Prostate gland (tissue), 2 donors: ENCODE measurements around the gene ITGBL1. TPM values are rescaled to one million over a fixed set of nuclear protein-coding genes. Genes with fewer than 3 reads are reported as not detected.
"Not testable (repeated sequence)": the region's sequence is repeated elsewhere in the genome, so short reads cannot be mapped to it uniquely, and the experiment has no call there.

Experiments used
- DNase-seq: peaks from one replicate; pipeline ENCODE4 v3.0.0-alpha.2; 2019; ENCODE audit warnings: low spot score
- H3K27ac ChIP-seq, 2 donors: fragments of 200-600 bp; sonication (generic); 2 replicates each; pipeline ENCODE4 v1.5.1; 2017 to 2019
- H3K27me3 ChIP-seq: fragments of 200-600 bp; sonication (generic); replicated peaks from 2 replicates; pipeline ENCODE4 v1.5.1; 2019; ENCODE audit not compliant: insufficient read depth
- H3K36me3 ChIP-seq, 2 donors: fragments of 200-600 bp; sonication (generic); 1 replicate in 1 of 2; 2 replicates in 1 of 2; pipeline versions ENCODE4 v1.5.1 to v1.8.1; 2017 to 2019
- H3K4me1 ChIP-seq: fragments of 200-600 bp; sonication (generic); replicated peaks from 2 replicates; pipeline ENCODE4 v1.5.1; 2019
- H3K4me3 ChIP-seq, 2 donors: fragments of 200-600 bp; sonication (generic); 2 replicates each; pipeline ENCODE4 v1.5.1; 2017 to 2019
- H3K9me3 ChIP-seq: fragments of 200-600 bp; sonication (generic); 2 replicates; pipeline ENCODE4 v1.5.1; 2017
- CTCF ChIP-seq, 4 experiments: fragments of 200-600 bp in 2 of 4; fragments of 450-650 bp in 2 of 4; sonication (generic) in 2 of 4; IDR thresholded peaks; 1 replicate in 3 of 4; 2 replicates in 1 of 4; pipeline ENCODE4 v1.5.1; 2016 to 2019; ENCODE audit warnings: antibody characterized with exemption in 4 of 4, mild to moderate bottlenecking in 2 of 4, moderate library complexity in 2 of 4
- POLR2A ChIP-seq: fragments of 450-650 bp; IDR thresholded peaks from one replicate; pipeline ENCODE4 v1.6.1; 2016; ENCODE audit warnings: antibody characterized with exemption, mild to moderate bottlenecking
- POLR2AphosphoS5 ChIP-seq: sonication (generic); formaldehyde crosslinking; IDR thresholded peaks from one replicate; pipeline ENCODE4 v1.6.1; 2017; ENCODE audit warnings: antibody characterized with exemption
- WGBS: methylation state at CpG from one replicate; pipeline ENCODE4 v1.1.5; 2018; 5-methylcytosine and 5-hydroxymethylcytosine counted together
- intact Hi-C: fragments of 100-400 bp; cut with DNase I; formaldehyde crosslinking; loops from one replicate; pipeline ENCODE4 v1.14.2; 2022
- total RNA-seq, 2 donors: library from RNA; depleted of rRNA; stranded (reverse); fragments of >200 nt; gene quantifications; one replicate each; pipeline ENCODE4 v1.1.0, GENCODE V29; 2016

ITGBL1 gene
- total RNA-seq, 2 donors from 2014 or later = 0.09 to 9.0 TPM

- no peak for DNase-seq
- Histone ChIP-seq H3K27me3 (no peaks in the 10 kb centered on the region), H3K9me3 (no peaks in the 10 kb centered on the region), H3K4me1 (no peaks in the 10 kb centered on the region), H3K4me3 (no peak overlapping the region), H3K27ac (no peak overlapping the region), H3K36me3 (no peaks in the 10 kb centered on the region)
- intact Hi-C loops = no loop called here
- no peak for TF ChIP-seq CTCF (IDR thresholded peaks at IDR 0.05)
- TF ChIP-seq POLR2A = no peak
- TF ChIP-seq POLR2AphosphoS5 = no peak
- 93% methylated on average over 1 of the region's 1 CpG for WGBS
Observed at GRCh38 chr13:101535192-101535746, 82.8 kb downstream of the ITGBL1 start.

GRCh38 chr13:101536079-101536478 is 83.6 kb downstream of the ITGBL1 start:
- Histone ChIP-seq H3K4me1 (no peaks in the 10 kb centered on the region), H3K27ac (no peak overlapping the region), H3K36me3 (no peaks in the 10 kb centered on the region), H3K9me3 (no peaks in the 10 kb centered on the region), H3K4me3 (no peak overlapping the region), H3K27me3 (no peaks in the 10 kb centered on the region)
- 67% methylated on average over 3 of the region's 3 CpGs for WGBS
- no peak for TF ChIP-seq POLR2AphosphoS5
- no peak for TF ChIP-seq POLR2A
- TF ChIP-seq CTCF (IDR thresholded peaks at IDR 0.05) = no peak
- intact Hi-C loops = no loop called here
- no peak for DNase-seq

GRCh38 chr13:101544544-101544943 is 92.1 kb downstream of the ITGBL1 start:
- H3K27ac ChIP-seq, H3K36me3 ChIP-seq, H3K27me3 ChIP-seq, H3K4me3 ChIP-seq, H3K4me1 ChIP-seq, intact Hi-C loops, H3K9me3 ChIP-seq, DNase-seq: not testable (repeated sequence)
- WGBS = 87% methylated on average over 11 of the region's 11 CpGs

- no peak for TF ChIP-seq POLR2A
- TF ChIP-seq POLR2AphosphoS5 = no peak
- no peak for TF ChIP-seq CTCF (IDR thresholded peaks at IDR 0.05)
- Histone ChIP-seq H3K27ac (no peak overlapping the region), H3K36me3 (no peaks in the 10 kb centered on the region), H3K4me3 (no peak overlapping the region), H3K27me3 (no peaks in the 10 kb centered on the region), H3K4me1 (no peaks in the 10 kb centered on the region), H3K9me3 (no peaks in the 10 kb centered on the region)
- intact Hi-C loops = no loop called here
- no peak for DNase-seq
- 94% methylated on average over 9 of the region's 9 CpGs for WGBS
Observed at GRCh38 chr13:101544979-101545378, 92.5 kb downstream of the ITGBL1 start.

GRCh38 chr13:101545521-101545920 is 93.0 kb downstream of the ITGBL1 start:
- intact Hi-C loops = no loop called here

More at GRCh38 chr13:101545521-101545920, 93.0 kb downstream of the ITGBL1 start:
- DNase-seq = no peak
- Histone ChIP-seq H3K4me1 (no peaks in the 10 kb centered on the region), H3K27ac (no peak overlapping the region), H3K9me3 (no peaks in the 10 kb centered on the region), H3K4me3 (no peak overlapping the region), H3K27me3 (no peaks in the 10 kb centered on the region), H3K36me3 (no peaks in the 10 kb centered on the region)
- TF ChIP-seq CTCF (IDR thresholded peaks at IDR 0.05) (no peak), POLR2A (no peak), POLR2AphosphoS5 (no peak)
- 61% methylated on average over 1 of the region's 1 CpG for WGBS
